ENCODE measurements around the gene YTHDC2.

YTHDC2 gene

GRCh38 chr5:113546703-113547183, 33.2 kb downstream of the YTHDC2 start:
- H3K4me1 ChIP-seq (ENCODE audit: insufficient read depth, low read length, severe bottlenecking), result no peaks in the 10 kb centered on the region
- no peak overlapping the region for H2AFZ ChIP-seq (ENCODE audit: low read length)
- no peak overlapping the region for H3K4me2 ChIP-seq (ENCODE audit: low read length)
- no peaks in the 10 kb centered on the region for H3K9me2 ChIP-seq (ENCODE audit: low read depth, low read length)
- TF ChIP-seq EZH2 (IDR thresholded peaks at IDR 0.05; ENCODE audit: borderline replicate concordance, low read length) (no peak), CTCF (IDR thresholded peaks at IDR 0.05; ENCODE audit: low read length) (no peak)
- H3K9ac ChIP-seq (ENCODE audit: low read length), result no peak overlapping the region
- no peak overlapping the region for H3K27ac ChIP-seq (ENCODE audit: low read depth, low read length, poor library complexity, severe bottlenecking)
- H3K27me3 ChIP-seq (ENCODE audit: insufficient read depth, low read length), result no peaks in the 10 kb centered on the region
- H4K20me1 ChIP-seq (ENCODE audit: insufficient read depth, low read length), result no peaks in the 10 kb centered on the region
- H3K4me3 ChIP-seq (ENCODE audit: low read depth, low read length, poor library complexity, severe bottlenecking), result no peak overlapping the region
- peaks cover 85% of the 10 kb centered on the region for H3K36me3 ChIP-seq (ENCODE audit: insufficient read depth, low read length)
- no peaks in the 10 kb centered on the region for H3K9me3 ChIP-seq (ENCODE audit: low read length)
- no peaks in the 10 kb centered on the region for H3K79me2 ChIP-seq (ENCODE audit: insufficient read depth, low read length)
- H3F3A ChIP-seq (ENCODE audit: insufficient read depth, low read length), result no peaks in the 10 kb centered on the region

- TF ChIP-seq CTCF (IDR thresholded peaks at IDR 0.05; ENCODE audit: low read length) (no peak), EZH2 (IDR thresholded peaks at IDR 0.05; ENCODE audit: borderline replicate concordance, low read length) (no peak)
- Histone ChIP-seq H3K4me3 (ENCODE audit: low read depth, low read length, poor library complexity, severe bottlenecking) (no peak overlapping the region), H3K9ac (ENCODE audit: low read length) (no peak overlapping the region), H3K27ac (ENCODE audit: low read depth, low read length, poor library complexity, severe bottlenecking) (no peak overlapping the region), H3K27me3 (ENCODE audit: insufficient read depth, low read length) (no peaks in the 10 kb centered on the region), H2AFZ (ENCODE audit: low read length) (no peak overlapping the region), H3K36me3 (ENCODE audit: insufficient read depth, low read length) (peaks cover 87% of the 10 kb centered on the region), H3K4me2 (ENCODE audit: low read length) (no peak overlapping the region), H3K9me2 (ENCODE audit: low read depth, low read length) (no peaks in the 10 kb centered on the region), H4K20me1 (ENCODE audit: insufficient read depth, low read length) (no peaks in the 10 kb centered on the region), H3F3A (ENCODE audit: insufficient read depth, low read length) (no peaks in the 10 kb centered on the region), H3K9me3 (ENCODE audit: low read length) (no peaks in the 10 kb centered on the region), H3K4me1 (ENCODE audit: insufficient read depth, low read length, severe bottlenecking) (no peaks in the 10 kb centered on the region), H3K79me2 (ENCODE audit: insufficient read depth, low read length) (no peaks in the 10 kb centered on the region)
Observed at GRCh38 chr5:113548396-113548795, 34.9 kb downstream of the YTHDC2 start.

- Histone ChIP-seq H3K4me2 (ENCODE audit: low read length) (no peak overlapping the region), H4K20me1 (ENCODE audit: insufficient read depth, low read length) (no peaks in the 10 kb centered on the region), H3K36me3 (ENCODE audit: insufficient read depth, low read length) (peaks cover 87% of the 10 kb centered on the region), H3K9me3 (ENCODE audit: low read length) (no peaks in the 10 kb centered on the region), H3K27me3 (ENCODE audit: insufficient read depth, low read length) (no peaks in the 10 kb centered on the region), H3K4me1 (ENCODE audit: insufficient read depth, low read length, severe bottlenecking) (no peaks in the 10 kb centered on the region), H3K9ac (ENCODE audit: low read length) (no peak overlapping the region), H3F3A (ENCODE audit: insufficient read depth, low read length) (no peaks in the 10 kb centered on the region), H3K79me2 (ENCODE audit: insufficient read depth, low read length) (no peaks in the 10 kb centered on the region), H2AFZ (ENCODE audit: low read length) (no peak overlapping the region), H3K27ac (ENCODE audit: low read depth, low read length, poor library complexity, severe bottlenecking) (no peak overlapping the region), H3K4me3 (ENCODE audit: low read depth, low read length, poor library complexity, severe bottlenecking) (no peak overlapping the region), H3K9me2 (ENCODE audit: low read depth, low read length) (no peaks in the 10 kb centered on the region)
- TF ChIP-seq EZH2 (IDR thresholded peaks at IDR 0.05; ENCODE audit: borderline replicate concordance, low read length) (no peak), CTCF (IDR thresholded peaks at IDR 0.05; ENCODE audit: low read length) (no peak)
Observed at GRCh38 chr5:113552137-113552536, 38.6 kb downstream of the YTHDC2 start.

Data from OCI-LY1 (cell line).